ENCODE results near the gene MIPEP. TPM values are rescaled to one million over a fixed set of nuclear protein-coding genes. Genes with fewer than 3 reads are reported as not detected.

MIPEP gene
- total RNA-seq, 1 experiment from 2014 or later = 39.7 TPM

DNA sequence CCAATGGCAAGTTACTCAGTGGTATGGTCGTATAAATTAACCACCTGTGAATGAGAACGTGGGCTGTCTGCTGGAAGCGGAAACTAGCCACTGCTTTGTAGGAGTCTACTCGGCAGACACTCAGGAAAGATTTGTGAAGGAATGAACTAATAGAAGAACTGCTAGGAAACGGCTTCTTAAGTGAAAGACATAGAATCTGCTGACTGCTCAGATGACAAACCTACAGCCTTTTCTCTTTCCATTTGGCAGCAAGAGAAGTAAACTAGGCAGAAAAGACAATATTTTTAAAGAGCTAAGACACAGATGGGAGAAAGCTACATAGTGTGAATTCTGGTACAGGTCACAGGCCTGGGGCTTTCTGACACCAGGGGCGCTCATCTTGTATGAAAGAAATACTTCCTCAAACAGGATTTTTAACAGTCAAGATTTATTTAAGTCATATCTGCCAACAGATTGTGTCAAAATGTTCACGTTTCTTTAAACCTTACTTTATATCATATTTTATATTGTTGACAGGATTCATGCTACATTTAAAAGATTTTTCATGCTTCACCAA lies 78.4 kb downstream of the MIPEP start:
- DNase-seq (ENCODE audit: low read depth) = no peak

DNA sequence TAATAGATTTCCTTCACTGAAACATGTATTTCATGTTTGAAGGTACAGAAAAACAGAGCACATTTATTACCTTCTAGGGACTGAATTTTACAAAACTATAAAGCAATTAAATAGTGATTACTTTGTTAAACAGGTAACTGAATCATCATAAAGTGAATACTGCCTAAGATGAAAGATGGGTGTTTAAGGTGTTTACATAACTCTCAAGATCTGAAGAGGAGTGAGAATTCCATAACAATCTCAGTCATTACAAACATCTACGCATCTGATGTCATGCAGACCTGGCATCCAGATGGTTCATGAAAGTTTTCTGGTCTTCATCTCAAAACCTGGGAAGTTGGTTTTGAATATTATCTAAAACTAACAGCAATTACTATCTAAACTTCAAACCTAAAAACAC lies 80.4 kb downstream of the MIPEP start:
- no peak for DNase-seq (ENCODE audit: low read depth)

DNA sequence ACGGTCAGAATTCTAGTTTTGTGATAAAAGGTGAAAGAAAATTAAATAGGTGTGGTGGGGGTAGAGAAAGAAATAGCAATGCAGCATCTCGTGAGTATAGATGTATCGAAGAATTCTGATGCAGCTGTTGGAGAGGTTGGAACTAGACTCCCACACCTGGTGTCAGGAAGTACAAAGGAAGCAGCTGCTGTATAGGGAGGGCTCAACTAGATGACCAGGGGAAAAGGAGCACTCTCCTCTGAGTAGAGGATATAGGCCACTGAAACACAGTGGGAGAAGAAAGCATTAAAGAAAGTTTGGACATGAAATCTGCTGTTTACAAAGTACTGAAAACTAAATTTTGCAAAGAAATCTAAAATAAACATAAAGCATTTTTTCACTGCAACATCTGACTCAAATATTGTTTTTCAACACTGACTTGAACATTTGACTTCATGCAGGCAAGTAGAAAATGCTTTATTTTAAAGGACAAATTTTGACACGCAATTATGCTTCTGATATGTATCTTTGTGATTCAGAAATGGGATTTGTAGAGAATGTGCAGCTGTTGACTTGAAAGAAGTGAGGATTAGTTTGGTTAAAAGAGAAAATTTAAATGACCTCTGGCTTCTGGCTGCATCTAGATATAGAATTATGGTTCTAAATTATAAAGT lies 82.2 kb downstream of the MIPEP start:
- peak; percentile 92 for DNase-seq (ENCODE audit: low read depth)

DNA sequence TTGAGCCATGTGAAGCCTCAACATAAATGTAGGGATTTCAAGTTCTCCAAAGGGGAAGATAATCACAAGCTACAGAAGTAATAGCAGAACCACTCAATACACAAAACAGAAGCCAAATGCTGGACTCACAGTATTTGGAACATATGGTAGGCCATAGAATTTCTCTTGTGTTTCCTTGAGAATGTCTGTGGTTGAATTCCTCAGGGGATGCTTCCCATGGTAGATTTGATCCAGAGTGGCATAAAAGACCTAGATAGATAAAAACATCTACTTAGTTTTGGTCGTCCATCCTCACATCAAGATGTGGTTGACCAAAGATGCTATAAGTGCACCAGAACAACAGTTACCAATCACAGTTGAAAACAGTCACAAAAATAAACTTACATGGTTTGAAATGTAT lies 83.4 kb downstream of the MIPEP start:
- DNase-seq (ENCODE audit: low read depth) = no peak

DNA sequence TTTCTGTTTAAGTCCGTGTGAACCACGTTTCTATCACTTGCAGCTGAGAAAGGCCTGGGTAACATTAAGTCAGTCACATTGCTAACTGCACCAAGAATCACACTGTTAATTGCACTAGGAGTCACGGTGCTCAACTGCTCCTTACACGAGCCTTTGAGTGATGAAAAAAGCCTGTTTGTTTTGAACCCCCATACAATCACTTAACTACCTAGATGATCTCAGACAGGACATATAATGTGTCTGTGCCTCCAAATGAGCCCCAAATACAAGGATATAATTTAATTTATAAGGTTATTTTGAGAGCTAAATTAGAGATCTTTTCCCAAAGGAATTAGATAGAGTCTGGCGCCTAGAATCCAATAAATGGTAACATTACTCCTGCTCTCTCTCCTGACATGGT lies 84.1 kb downstream of the MIPEP start:
- DNase-seq (ENCODE audit: low read depth) = no peak

DNA sequence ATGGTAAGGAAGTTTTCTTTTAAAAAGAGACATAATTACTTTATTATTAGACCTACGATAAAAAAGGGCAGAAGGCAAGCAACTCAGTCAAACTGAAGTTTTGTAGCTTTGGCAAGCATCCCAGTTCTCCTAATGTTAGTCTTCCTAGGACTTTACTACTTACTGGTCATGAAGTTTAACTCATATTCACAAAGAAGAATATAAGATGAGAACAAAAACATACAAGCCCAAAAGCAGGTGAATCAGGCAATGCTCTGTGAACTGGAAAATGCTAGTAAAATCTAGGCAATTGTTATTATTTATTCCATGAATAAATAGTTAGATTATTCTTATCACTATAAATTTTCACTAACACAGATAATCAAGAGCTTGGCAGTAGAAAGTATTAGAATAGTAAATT lies 85.0 kb downstream of the MIPEP start:
- DNase-seq (ENCODE audit: low read depth) = no peak

DNA sequence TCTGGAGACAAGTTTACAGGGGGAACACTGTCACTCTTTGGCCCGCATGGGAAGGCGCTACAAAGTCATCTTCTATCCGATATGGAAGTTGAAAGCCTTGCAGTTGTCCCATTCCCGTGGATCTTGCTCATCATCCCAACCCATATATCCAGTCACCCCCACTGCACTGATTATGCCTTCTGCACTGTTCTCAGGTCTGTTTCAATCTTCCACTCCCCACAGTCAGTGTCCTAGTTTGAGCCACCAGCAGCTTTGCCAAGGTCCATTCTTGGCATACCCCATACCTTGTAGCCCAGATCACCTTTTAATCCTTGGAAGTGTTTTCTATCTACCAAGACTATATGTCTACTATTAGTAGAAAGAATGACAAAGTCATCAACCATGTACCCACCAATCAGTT lies 88.1 kb downstream of the MIPEP start:
- DNase-seq (ENCODE audit: low read depth) = no peak

DNA sequence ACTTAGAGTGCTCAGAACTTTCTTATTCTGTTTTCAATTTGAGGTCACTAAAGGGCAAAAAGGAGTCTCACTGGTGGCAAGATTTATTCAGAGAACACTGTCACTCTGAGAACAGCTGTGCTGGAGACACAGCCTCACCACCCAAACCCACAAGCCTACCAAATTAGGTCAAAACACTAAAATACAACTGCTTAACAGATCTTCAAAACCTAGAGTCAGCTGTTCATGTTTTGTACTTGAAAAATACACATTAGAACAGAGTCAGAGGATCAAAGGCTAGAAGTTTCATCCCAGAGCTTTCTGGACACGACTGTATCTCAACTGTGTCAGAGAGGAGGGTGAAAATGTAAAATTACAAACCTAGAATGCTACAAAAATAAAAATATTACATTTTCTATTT lies 89.3 kb downstream of the MIPEP start:
- DNase-seq (ENCODE audit: low read depth) = peak; percentile 99

DNA sequence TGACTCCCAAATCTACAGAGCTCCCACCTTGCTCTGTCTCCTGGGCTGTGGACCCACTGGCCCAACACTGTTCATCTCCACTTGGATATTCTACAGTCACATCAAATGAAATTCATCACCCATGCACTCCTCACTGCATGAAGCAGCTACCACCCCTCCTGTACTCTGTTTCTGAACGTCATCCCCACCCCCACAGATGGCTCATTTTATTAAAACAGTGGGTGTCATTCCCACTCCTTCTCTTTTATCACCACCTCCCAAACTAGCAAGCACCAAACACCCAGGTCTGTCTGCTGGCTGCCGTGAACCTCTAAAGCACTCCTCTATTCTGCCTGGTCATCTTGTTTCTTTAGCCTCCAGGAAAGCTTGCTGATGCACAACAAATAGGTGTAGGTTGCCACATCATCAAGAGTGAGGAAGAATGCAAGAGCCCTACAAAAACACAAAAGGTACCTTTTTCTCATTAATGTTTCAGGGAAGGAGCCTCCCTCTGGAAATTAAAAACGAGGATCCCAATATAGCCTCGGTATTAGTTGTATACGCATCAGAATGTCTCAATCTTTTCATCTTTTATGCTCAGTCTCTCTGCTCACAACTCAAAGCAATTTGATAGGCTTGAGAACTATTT lies 91.8 kb downstream of the MIPEP start:
- DNase-seq (ENCODE audit: low read depth) = no peak

DNA sequence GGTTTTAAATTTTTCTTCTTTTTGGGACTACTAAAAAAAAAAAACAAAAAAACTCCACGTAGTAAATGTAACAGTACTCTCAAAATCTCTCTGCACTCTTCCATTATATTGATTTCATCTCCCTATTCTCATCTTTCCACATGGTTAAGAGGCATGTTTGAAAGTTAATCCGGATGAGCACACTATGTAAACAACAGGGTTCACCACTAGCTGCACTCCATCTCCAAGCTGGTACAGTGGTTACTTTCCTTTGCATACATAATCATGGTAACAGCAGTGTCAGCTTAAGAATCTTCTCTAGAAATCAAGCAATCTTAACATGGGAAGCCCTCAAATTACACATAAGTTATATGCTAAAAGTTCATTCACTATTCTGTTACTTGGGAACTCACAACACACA lies 92.6 kb downstream of the MIPEP start:
- DNase-seq (ENCODE audit: low read depth) = peak; percentile 93

DNA sequence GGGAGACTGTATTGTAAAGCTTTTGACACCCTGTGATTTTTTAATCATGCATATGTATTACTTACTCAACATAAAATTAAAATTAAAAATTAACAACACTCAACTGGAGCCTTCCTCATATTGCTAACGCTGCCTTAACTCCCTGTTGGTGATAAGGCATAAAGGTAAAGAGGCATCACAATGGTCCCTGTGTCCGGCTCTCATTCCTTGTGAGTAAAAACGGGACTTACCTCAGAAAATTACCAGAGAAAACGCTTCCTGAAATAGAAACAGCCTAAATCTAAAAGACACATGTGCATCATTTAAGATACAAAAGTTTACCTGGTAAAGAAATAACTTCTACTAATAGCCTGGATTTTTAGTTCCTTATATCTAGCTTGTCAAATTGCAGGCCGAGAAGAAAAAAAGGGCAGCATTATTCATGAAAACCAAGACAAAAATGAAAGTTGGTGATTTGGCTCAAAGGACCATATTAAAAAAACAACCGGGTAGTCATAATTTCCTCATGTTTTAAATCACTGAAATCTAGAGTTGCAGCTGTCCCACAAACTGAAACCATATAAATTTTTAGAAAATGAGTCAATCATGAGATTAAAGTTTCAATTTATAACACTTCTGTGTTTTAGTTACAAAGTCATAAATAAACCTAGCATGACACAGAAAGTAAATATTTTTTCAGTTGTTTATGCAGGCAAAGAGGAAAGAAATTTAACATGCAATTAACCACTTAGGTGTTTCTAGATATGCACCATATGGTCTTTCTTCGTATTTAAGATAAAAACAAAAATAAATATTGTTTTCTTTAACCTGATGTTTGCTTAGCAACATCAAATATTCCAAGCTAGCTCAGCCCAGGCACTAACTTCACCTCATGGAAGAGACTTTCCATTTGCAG lies 94.7 kb downstream of the MIPEP start:
- peak; percentile 97 for DNase-seq (ENCODE audit: low read depth)

DNA sequence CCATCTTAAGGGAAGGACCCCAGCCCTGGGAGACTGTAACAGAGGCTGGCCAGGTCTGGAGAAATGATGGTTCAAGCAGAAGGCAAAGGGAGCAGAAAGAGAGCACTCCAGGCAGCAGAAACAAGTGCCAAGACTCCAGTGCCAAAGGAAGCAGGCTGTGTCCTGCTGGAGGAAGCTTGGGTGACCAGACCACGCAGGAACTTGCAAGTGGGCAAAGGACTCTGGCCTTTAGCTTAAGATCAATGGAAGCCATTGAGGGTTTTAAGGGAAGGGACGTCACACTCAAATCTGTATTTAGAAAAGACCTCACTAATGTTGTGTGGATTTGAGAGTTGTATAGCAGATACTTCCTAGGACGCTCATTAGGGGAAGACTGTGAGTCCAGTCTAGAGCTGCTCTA lies 95.5 kb downstream of the MIPEP start:
- DNase-seq (ENCODE audit: low read depth) = no peak

DNA sequence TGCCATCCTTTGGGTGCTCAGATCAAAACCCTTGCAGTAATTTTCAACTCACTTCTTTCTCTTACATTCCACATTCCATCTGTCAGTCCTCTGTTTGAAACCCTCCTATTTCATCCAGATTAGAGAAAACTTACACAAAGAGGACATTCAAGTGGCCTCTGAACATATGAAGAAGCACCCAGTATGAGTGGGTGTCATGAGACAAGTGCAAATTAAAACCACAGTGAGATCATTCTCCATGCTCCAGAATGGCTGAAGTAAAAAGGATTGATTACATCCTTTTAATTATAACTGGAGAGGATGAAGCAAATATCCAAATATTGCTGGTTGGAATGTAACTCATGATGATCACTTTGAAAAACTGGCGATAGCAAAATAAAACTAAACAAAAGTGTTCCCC lies 96.5 kb downstream of the MIPEP start:
- DNase-seq (ENCODE audit: low read depth) = no peak

DNA sequence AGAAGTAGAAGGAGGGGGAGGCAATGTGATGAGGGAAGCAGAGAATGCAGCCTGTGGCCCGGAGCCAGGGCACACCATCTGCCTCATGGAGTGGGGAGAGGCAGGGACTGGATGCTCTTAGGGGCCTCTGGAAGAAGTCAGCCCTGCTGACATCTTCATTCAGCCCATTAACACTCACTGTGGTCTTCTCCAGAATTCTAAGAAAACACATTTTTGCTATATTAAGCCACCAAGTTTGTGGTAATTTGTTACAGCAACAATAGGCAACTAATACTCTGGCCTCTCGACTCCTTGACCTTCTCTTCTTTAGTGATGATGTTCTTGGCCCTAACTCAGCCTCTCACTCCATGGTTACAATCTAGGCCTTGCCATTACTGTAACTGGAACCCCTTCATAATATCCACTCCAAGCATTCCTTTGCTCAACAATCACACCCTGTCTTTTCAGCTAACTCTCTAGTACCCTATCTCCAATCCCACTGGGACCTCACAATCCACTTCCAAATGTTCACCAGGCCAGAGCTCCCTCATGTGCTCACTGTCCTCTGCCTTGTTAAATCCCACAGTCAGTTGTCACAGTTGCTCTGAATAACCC lies 98.5 kb downstream of the MIPEP start:
- DNase-seq (ENCODE audit: low read depth) = peak; percentile 98

DNA sequence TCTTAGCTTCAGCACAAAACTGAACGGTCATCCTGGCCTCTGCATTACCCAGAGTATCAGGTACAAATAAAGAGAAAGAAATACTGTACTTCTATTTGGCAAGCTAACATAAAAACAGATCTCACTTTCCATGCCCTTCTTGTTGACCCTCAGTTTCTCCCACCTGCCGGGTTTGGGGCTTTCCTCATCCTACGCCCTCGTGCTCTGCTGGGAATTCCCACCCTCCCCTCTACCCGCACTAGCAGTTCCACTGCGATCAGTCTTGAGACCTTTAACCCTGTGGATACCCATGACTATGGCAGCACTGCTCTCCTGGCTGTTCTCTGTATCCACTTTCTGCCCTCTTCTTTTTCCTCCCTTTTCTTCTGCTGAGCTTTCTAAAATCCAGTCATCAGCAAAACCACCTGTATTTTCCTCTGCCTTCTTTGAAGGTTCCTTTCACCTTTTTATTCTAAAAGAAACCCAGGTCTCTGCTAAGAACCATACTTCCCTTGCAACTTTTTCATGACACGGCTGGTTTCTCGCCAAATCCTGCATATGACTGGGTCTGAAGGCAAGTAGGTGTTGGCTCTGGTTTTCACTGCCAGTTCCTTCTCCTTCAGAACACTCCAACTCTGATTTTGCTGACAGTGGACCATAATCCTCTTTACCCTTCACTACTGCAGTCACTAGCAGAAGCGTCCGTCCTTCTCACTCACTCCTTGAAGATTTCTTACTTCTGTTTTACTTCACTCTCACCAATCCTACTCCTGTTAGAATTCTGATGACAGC lies 99.4 kb downstream of the MIPEP start:
- no peak for DNase-seq (ENCODE audit: low read depth)

DNA sequence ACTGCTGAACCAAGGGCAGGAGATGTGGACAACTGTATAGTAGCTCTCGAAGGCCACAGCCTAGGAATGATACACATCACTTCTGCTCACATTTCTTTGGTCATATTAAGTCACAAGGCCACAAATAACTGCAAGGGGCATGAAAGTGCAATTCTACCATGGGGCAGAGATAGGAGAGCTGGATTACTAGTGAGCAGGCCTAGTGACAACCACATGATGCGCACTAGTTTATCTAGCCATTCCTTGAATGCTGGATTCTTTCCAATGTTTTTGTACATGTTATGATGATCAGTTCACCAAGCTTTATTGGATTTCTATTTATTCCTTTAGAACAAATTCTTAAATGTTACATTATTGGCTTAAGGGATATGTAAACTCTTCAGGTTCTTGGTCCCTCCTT lies 100.7 kb downstream of the MIPEP start:
- DNase-seq (ENCODE audit: low read depth) = no peak

DNA sequence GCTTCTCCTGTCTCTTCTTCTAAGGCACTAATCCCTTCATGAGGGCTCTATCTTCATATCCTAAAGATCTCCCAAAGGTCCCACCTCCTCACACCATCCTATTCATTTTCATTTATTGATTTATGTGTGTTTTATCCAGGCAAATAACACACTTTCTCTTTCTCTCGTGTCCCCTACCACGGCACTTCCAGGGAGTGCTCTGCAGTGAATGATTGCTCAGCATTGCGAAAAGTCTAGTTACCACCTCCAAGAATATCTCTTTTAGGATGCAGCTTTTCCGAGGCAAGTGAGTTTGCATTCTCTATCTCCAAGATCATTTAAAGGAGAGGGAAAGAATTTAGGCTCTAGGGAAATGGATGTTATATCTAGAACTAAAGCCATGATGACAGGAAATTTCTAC lies 101.7 kb downstream of the MIPEP start:
- no peak for DNase-seq (ENCODE audit: low read depth)

DNA sequence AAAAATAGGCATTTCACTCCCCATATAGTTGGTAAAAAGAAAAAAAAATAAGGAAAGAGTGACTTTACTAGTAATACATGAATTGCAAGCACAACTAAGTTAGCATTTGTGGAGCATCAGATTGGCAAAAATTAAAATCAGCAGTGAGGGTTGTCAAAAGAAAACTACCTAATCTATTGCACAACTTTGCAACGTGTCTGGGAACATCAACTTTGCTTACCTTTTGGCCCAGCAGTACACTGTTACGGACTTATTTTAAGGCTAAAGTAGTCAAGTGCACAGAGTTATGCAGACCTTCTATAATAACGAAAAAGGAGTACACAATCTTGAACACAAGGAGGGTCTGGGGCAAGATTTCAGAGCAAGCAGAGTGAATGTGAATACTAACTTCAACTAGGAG lies 102.6 kb downstream of the MIPEP start:
- no peak for DNase-seq (ENCODE audit: low read depth)

DNA sequence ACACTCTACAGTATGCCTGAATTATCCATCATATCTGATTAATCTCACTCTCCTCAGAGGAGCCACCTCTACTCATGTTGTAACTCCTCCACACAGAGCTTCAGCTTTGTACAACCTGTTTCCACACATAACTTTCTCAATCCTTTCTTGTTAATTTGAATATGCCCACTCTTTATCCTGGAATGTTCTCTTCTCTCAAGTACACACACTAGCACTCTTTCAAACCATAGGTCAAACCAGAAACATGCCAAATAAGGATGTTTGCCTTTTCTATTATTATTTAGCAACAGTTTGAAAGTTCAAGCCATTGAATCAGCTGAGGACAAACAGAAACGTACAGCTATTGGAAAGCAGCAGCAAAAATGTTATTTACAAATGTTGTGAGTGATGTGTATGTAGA lies 110.3 kb downstream of the MIPEP start:
- DNase-seq (ENCODE audit: low read depth) = peak; percentile 72

DNA sequence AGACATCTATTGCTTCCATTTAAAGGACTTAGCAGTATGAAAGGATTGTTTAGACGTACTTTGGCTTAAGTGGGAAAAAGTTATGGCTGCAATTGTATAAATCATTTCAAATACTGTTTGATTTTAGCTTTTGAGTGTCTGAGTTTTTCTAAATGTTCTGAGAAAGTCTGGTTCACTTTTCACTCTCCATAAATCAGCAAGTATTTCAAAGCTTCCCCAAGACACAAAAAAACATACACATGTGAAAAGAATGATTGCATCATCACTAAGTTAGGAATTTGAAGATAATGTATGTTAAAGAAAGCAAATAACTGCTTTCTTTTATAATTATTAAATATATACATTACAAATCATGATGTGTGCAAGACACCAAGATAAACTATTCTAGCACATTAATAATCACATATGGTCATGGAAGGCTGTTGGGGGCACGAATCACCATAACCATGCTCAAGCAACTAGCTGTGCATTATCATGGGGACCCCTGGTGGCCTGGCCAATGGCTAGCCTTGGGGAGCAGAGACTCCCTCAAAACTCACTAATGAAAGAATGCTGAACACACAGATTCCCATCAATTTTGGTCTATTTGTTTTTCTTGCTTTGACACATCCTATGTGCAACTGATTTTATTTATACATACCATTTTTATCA lies 111.1 kb downstream of the MIPEP start:
- DNase-seq (ENCODE audit: low read depth) = no peak

DNA sequence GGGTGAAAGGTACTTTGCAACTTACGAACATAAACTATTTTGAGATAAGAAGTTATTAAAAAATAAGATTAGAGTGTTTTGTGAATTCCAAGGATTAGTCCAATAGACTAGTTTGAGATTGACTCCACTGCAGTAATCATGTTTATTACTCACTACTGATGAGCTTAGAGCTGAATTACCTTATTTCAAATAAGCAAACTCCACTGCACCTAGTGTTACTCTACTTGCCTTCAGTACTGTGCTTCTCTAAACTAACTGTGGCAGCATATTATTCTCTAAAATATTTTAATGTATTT lies 111.7 kb downstream of the MIPEP start:
- no peak for DNase-seq (ENCODE audit: low read depth)
